HG03060 (cell line): ENCODE results near the gene RAB3D.

ENCODE experiments used
- ATAC-seq: cut with Tn5 transposase; IDR thresholded peaks from one replicate; pipeline ENCODE4 v1.9.1; 2021; ENCODE audit warnings: low read depth, moderate number of reproducible peaks; ENCODE audit not compliant: unreplicated experiment

RAB3D gene

GRCh38 chr19:11299946-11300810 is 39.3 kb downstream of the RAB3D start:
- no peak for ATAC-seq

- ATAC-seq: no peak
These were observed 43.2 kb downstream of the RAB3D start for GRCh38 chr19:11296264-11296663.

- no peak for ATAC-seq
These were observed 43.7 kb downstream of the RAB3D start, which contains the start of gene TSPAN16 for GRCh38 chr19:11295665-11296245. Gene TSPAN16 (plus strand): TSS chr19:11296160. CDS start chr19:11296298, 138 bp downstream.

GRCh38 chr19:11295180-11295579 is 44.3 kb downstream of the RAB3D start:
- no peak for ATAC-seq

- ATAC-seq: no peak
These were observed 45.7 kb downstream of the RAB3D start for GRCh38 chr19:11293433-11294389.

GRCh38 chr19:11291991-11292390 is 47.5 kb downstream of the RAB3D start:
- no peak for ATAC-seq

GRCh38 chr19:11291415-11291814 is 48.0 kb downstream of the RAB3D start:
- ATAC-seq: no peak

- ATAC-seq: no peak
These were observed 49.2 kb downstream of the RAB3D start for GRCh38 chr19:11290256-11290655.

- no peak for ATAC-seq
These were observed 51.1 kb downstream of the RAB3D start for GRCh38 chr19:11288349-11288748.

- no peak for ATAC-seq
These were observed 53.0 kb downstream of the RAB3D start for GRCh38 chr19:11286312-11286974.

GRCh38 chr19:11284515-11284914 is 54.9 kb downstream of the RAB3D start:
- ATAC-seq: no peak

- no peak for ATAC-seq
These were observed 58.0 kb downstream of the RAB3D start for GRCh38 chr19:11281356-11282049.

- no peak for ATAC-seq
These were observed 59.8 kb downstream of the RAB3D start for GRCh38 chr19:11279505-11280236.

GRCh38 chr19:11278670-11279069 is 60.8 kb downstream of the RAB3D start:
- no peak for ATAC-seq

- ATAC-seq: no peak
These were observed 64.8 kb downstream of the RAB3D start for GRCh38 chr19:11274533-11275086.

- no peak for ATAC-seq
These were observed 65.5 kb downstream of the RAB3D start for GRCh38 chr19:11273989-11274388.

- no peak for ATAC-seq
These were observed 66.2 kb downstream of the RAB3D start for GRCh38 chr19:11273296-11273695.
